Measurements from ENCODE around the gene SEMA4A.

The SEMA4A gene

GRCh38 chr1:156152628-156153027 is 757 bp upstream of the SEMA4A start:
- H3K4me3 ChIP-seq (ENCODE audit: extremely low read depth, insufficient read depth, low read length, poor library complexity, severe bottlenecking) = no peak overlapping the region
- no peaks in the 10 kb centered on the region for H3K36me3 ChIP-seq (ENCODE audit: control insufficient read depth, insufficient read depth, low read length)
- H3K4me1 ChIP-seq (ENCODE audit: control insufficient read depth, insufficient read depth, low read length, poor library complexity, severe bottlenecking) = peaks cover 24% of the 10 kb centered on the region
- 92 to 96% methylated on average over 4 of the region's 5 CpGs for WGBS, 2 experiments (ENCODE audit: insufficient coverage in 2 of 2)
- no peak overlapping the region for H3K27ac ChIP-seq (ENCODE audit: low read depth, low read length, severe bottlenecking)
- no peaks in the 10 kb centered on the region for H3K9me3 ChIP-seq (ENCODE audit: control insufficient read depth, low read length)

- Histone ChIP-seq H3K27ac (ENCODE audit: low read depth, low read length, severe bottlenecking) (no peak overlapping the region), H3K9me3 (ENCODE audit: control insufficient read depth, low read length) (no peaks in the 10 kb centered on the region), H3K36me3 (ENCODE audit: control insufficient read depth, insufficient read depth, low read length) (no peaks in the 10 kb centered on the region), H3K4me3 (ENCODE audit: extremely low read depth, insufficient read depth, low read length, poor library complexity, severe bottlenecking) (no peak overlapping the region), H3K4me1 (ENCODE audit: control insufficient read depth, insufficient read depth, low read length, poor library complexity, severe bottlenecking) (peaks cover 23% of the 10 kb centered on the region)
- 80 to 95% methylated on average over 4 to 8 of the region's 11 CpGs for WGBS, 2 experiments (ENCODE audit: insufficient coverage in 2 of 2)
Observed at GRCh38 chr1:156154317-156154749, 948 bp downstream of the SEMA4A start.

- Histone ChIP-seq H3K27ac (ENCODE audit: low read depth, low read length, severe bottlenecking) (no peak overlapping the region), H3K36me3 (ENCODE audit: control insufficient read depth, insufficient read depth, low read length) (no peaks in the 10 kb centered on the region), H3K4me1 (ENCODE audit: control insufficient read depth, insufficient read depth, low read length, poor library complexity, severe bottlenecking) (peaks cover 22% of the 10 kb centered on the region), H3K9me3 (ENCODE audit: control insufficient read depth, low read length) (no peaks in the 10 kb centered on the region), H3K4me3 (ENCODE audit: extremely low read depth, insufficient read depth, low read length, poor library complexity, severe bottlenecking) (no peak overlapping the region)
- WGBS, 2 experiments (ENCODE audit: insufficient coverage in 2 of 2) = 89 to 91% methylated on average over 7 to 8 of the region's 12 CpGs
Observed at GRCh38 chr1:156155756-156156510, 2.5 kb downstream of the SEMA4A start.

- H3K9me3 ChIP-seq (ENCODE audit: control insufficient read depth, low read length) = no peaks in the 10 kb centered on the region
- H3K36me3 ChIP-seq (ENCODE audit: control insufficient read depth, insufficient read depth, low read length) = no peaks in the 10 kb centered on the region
- H3K4me1 ChIP-seq (ENCODE audit: control insufficient read depth, insufficient read depth, low read length, poor library complexity, severe bottlenecking) = peaks cover 17% of the 10 kb centered on the region
- no peak overlapping the region for H3K27ac ChIP-seq (ENCODE audit: low read depth, low read length, severe bottlenecking)
- 96 to 100% methylated on average over 3 of the region's 3 CpGs for WGBS, 2 experiments (ENCODE audit: insufficient coverage in 2 of 2)
- no peak overlapping the region for H3K4me3 ChIP-seq (ENCODE audit: extremely low read depth, insufficient read depth, low read length, poor library complexity, severe bottlenecking)
Observed at GRCh38 chr1:156157506-156157905, 4.1 kb downstream of the SEMA4A start.

GRCh38 chr1:156157966-156158365 is 4.6 kb downstream of the SEMA4A start:
- no peak overlapping the region for H3K27ac ChIP-seq (ENCODE audit: low read depth, low read length, severe bottlenecking)
- WGBS, 2 experiments (ENCODE audit: insufficient coverage in 2 of 2) = 83 to 89% methylated on average over 3 to 4 of the region's 5 CpGs
- H3K9me3 ChIP-seq (ENCODE audit: control insufficient read depth, low read length) = no peaks in the 10 kb centered on the region
- no peaks in the 10 kb centered on the region for H3K36me3 ChIP-seq (ENCODE audit: control insufficient read depth, insufficient read depth, low read length)
- no peak overlapping the region for H3K4me3 ChIP-seq (ENCODE audit: extremely low read depth, insufficient read depth, low read length, poor library complexity, severe bottlenecking)
- peaks cover 18% of the 10 kb centered on the region for H3K4me1 ChIP-seq (ENCODE audit: control insufficient read depth, insufficient read depth, low read length, poor library complexity, severe bottlenecking)

GRCh38 chr1:156160000-156160742 is 6.8 kb downstream of the SEMA4A start:
- WGBS, 2 experiments (ENCODE audit: insufficient coverage in 2 of 2) = 84 to 86% methylated on average over 9 to 11 of the region's 13 CpGs
- H3K36me3 ChIP-seq (ENCODE audit: control insufficient read depth, insufficient read depth, low read length) = no peaks in the 10 kb centered on the region
- no peak overlapping the region for H3K27ac ChIP-seq (ENCODE audit: low read depth, low read length, severe bottlenecking)
- H3K4me1 ChIP-seq (ENCODE audit: control insufficient read depth, insufficient read depth, low read length, poor library complexity, severe bottlenecking) = peaks cover 18% of the 10 kb centered on the region
- no peak overlapping the region for H3K4me3 ChIP-seq (ENCODE audit: extremely low read depth, insufficient read depth, low read length, poor library complexity, severe bottlenecking)
- H3K9me3 ChIP-seq (ENCODE audit: control insufficient read depth, low read length) = no peaks in the 10 kb centered on the region

- WGBS, 2 experiments (ENCODE audit: insufficient coverage in 2 of 2) = 9 to 10% methylated on average over 7 to 9 of the region's 22 CpGs
- H3K4me1 ChIP-seq (ENCODE audit: control insufficient read depth, insufficient read depth, low read length, poor library complexity, severe bottlenecking) = peaks cover 13% of the 10 kb centered on the region
- H3K27ac ChIP-seq (ENCODE audit: low read depth, low read length, severe bottlenecking) = no peak overlapping the region
- no peaks in the 10 kb centered on the region for H3K36me3 ChIP-seq (ENCODE audit: control insufficient read depth, insufficient read depth, low read length)
- H3K4me3 ChIP-seq (ENCODE audit: extremely low read depth, insufficient read depth, low read length, poor library complexity, severe bottlenecking) = no peak overlapping the region
- no peaks in the 10 kb centered on the region for H3K9me3 ChIP-seq (ENCODE audit: control insufficient read depth, low read length)
Observed at GRCh38 chr1:156160743-156161171, 7.4 kb downstream of the SEMA4A start.

GRCh38 chr1:156162430-156163037 is 9.1 kb downstream of the SEMA4A start:
- H3K27ac ChIP-seq (ENCODE audit: low read depth, low read length, severe bottlenecking) = no peak overlapping the region
- peaks cover 10% of the 10 kb centered on the region for H3K4me1 ChIP-seq (ENCODE audit: control insufficient read depth, insufficient read depth, low read length, poor library complexity, severe bottlenecking)
- 85 to 88% methylated on average over 5 of the region's 5 CpGs for WGBS, 2 experiments (ENCODE audit: insufficient coverage in 2 of 2)
- no peak overlapping the region for H3K4me3 ChIP-seq (ENCODE audit: extremely low read depth, insufficient read depth, low read length, poor library complexity, severe bottlenecking)
- H3K9me3 ChIP-seq (ENCODE audit: control insufficient read depth, low read length) = no peaks in the 10 kb centered on the region
- H3K36me3 ChIP-seq (ENCODE audit: control insufficient read depth, insufficient read depth, low read length) = no peaks in the 10 kb centered on the region

- Histone ChIP-seq H3K4me3 (ENCODE audit: extremely low read depth, insufficient read depth, low read length, poor library complexity, severe bottlenecking) (no peak overlapping the region), H3K27ac (ENCODE audit: low read depth, low read length, severe bottlenecking) (no peak overlapping the region), H3K36me3 (ENCODE audit: control insufficient read depth, insufficient read depth, low read length) (no peaks in the 10 kb centered on the region), H3K9me3 (ENCODE audit: control insufficient read depth, low read length) (no peaks in the 10 kb centered on the region), H3K4me1 (ENCODE audit: control insufficient read depth, insufficient read depth, low read length, poor library complexity, severe bottlenecking) (peaks cover 10% of the 10 kb centered on the region)
- WGBS, 2 experiments (ENCODE audit: insufficient coverage in 2 of 2) = 100% methylated on average over 1 of the region's 1 CpG; no CpG with 5 or more reads in 1 of the 2 experiments
Observed at GRCh38 chr1:156163712-156164111, 10.3 kb downstream of the SEMA4A start.

- Histone ChIP-seq H3K4me1 (ENCODE audit: control insufficient read depth, insufficient read depth, low read length, poor library complexity, severe bottlenecking) (peaks cover 7% of the 10 kb centered on the region), H3K27ac (ENCODE audit: low read depth, low read length, severe bottlenecking) (no peak overlapping the region), H3K9me3 (ENCODE audit: control insufficient read depth, low read length) (no peaks in the 10 kb centered on the region), H3K4me3 (ENCODE audit: extremely low read depth, insufficient read depth, low read length, poor library complexity, severe bottlenecking) (no peak overlapping the region), H3K36me3 (ENCODE audit: control insufficient read depth, insufficient read depth, low read length) (no peaks in the 10 kb centered on the region)
- WGBS, 2 experiments (ENCODE audit: insufficient coverage in 2 of 2) = 100% methylated on average over 4 of the region's 6 CpGs; no CpG with 5 or more reads in 1 of the 2 experiments
Observed at GRCh38 chr1:156164125-156164831, 10.9 kb downstream of the SEMA4A start.

Measured in mesodermal cell (in vitro differentiated cells).